ENCODE results near the gene ARHGAP29. TPM values are rescaled to one million over a fixed set of nuclear protein-coding genes. Genes with fewer than 3 reads are reported as not detected.

Gene ARHGAP29
- total RNA-seq, 1 experiment from 2014 or later: 197 TPM

DNA sequence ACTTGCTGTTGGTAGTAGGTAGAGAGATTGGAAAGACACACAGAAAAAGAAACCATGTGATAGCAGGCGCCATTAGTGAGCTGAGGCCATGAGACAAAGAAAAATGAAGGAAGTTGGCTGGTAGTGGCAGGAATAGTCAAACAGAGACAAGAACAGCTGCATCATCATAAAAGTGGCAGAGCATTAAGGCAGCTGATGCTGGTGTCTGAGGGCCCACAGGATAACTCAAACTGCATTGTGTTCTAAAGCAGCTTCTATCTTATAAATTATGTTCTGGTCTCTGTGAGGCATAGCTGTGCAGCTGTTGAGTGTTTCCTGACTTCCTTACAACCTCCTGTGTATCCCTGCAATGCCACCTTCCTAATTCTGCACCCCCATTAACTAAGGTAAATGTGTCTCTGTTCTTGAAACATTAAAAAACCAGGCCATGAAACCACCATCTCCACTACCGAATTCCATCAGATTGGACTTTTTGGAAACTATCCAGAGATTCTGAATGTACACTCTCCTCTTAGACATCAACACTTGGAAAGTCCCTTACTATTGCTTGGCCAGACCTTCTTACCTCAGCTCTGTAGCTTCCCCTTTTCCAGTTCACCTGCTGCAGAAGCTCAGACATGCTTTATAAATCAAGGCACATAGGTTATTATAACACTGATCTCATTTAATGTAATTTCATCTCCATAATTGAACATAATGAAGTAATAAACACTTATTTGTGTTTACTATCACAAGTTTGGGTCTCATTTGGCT is 23.4 kb upstream of the ARHGAP29 start:
- no peak for TF ChIP-seq SIN3A (IDR thresholded peaks at IDR 0.05; ENCODE audit: borderline replicate concordance, insufficient read depth, low read depth, low read length)
- TF ChIP-seq, protein P1, sequence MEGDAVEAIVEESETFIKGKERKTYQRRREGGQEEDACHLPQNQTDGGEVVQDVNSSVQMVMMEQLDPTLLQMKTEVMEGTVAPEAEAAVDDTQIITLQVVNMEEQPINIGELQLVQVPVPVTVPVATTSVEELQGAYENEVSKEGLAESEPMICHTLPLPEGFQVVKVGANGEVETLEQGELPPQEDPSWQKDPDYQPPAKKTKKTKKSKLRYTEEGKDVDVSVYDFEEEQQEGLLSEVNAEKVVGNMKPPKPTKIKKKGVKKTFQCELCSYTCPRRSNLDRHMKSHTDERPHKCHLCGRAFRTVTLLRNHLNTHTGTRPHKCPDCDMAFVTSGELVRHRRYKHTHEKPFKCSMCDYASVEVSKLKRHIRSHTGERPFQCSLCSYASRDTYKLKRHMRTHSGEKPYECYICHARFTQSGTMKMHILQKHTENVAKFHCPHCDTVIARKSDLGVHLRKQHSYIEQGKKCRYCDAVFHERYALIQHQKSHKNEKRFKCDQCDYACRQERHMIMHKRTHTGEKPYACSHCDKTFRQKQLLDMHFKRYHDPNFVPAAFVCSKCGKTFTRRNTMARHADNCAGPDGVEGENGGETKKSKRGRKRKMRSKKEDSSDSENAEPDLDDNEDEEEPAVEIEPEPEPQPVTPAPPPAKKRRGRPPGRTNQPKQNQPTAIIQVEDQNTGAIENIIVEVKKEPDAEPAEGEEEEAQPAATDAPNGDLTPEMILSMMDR (IDR thresholded peaks at IDR 0.05): no peak
- no peak for TF ChIP-seq TCF7L2 (IDR thresholded peaks at IDR 0.05; ENCODE audit: low read depth, low read length)
- TF ChIP-seq, protein P2, sequence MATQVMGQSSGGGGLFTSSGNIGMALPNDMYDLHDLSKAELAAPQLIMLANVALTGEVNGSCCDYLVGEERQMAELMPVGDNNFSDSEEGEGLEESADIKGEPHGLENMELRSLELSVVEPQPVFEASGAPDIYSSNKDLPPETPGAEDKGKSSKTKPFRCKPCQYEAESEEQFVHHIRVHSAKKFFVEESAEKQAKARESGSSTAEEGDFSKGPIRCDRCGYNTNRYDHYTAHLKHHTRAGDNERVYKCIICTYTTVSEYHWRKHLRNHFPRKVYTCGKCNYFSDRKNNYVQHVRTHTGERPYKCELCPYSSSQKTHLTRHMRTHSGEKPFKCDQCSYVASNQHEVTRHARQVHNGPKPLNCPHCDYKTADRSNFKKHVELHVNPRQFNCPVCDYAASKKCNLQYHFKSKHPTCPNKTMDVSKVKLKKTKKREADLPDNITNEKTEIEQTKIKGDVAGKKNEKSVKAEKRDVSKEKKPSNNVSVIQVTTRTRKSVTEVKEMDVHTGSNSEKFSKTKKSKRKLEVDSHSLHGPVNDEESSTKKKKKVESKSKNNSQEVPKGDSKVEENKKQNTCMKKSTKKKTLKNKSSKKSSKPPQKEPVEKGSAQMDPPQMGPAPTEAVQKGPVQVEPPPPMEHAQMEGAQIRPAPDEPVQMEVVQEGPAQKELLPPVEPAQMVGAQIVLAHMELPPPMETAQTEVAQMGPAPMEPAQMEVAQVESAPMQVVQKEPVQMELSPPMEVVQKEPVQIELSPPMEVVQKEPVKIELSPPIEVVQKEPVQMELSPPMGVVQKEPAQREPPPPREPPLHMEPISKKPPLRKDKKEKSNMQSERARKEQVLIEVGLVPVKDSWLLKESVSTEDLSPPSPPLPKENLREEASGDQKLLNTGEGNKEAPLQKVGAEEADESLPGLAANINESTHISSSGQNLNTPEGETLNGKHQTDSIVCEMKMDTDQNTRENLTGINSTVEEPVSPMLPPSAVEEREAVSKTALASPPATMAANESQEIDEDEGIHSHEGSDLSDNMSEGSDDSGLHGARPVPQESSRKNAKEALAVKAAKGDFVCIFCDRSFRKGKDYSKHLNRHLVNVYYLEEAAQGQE (IDR thresholded peaks at IDR 0.05; ENCODE audit: insufficient read depth in 1 of 2, low read depth in 2 of 2, low read length in 1 of 2): no peak
- TF ChIP-seq POLR2AphosphoS5 (IDR thresholded peaks at IDR 0.05; ENCODE audit: low read depth, low read length): no peak
- BruUV-seq (replicated peaks): no TSS peak
- no peak for ATAC-seq
- Histone ChIP-seq H3K27me3 (ENCODE audit: control insufficient read depth, insufficient read depth, low read length) (no peaks in the 10 kb centered on the region), H3K36me3 (ENCODE audit: control insufficient read depth, insufficient read depth, low read length) (no peaks in the 10 kb centered on the region), H3K9me3 (ENCODE audit: control insufficient read depth, insufficient read depth, low read depth, low read length) (no peaks in the 10 kb centered on the region), H3K4me3 (ENCODE audit: low read depth in 2 of 2, low read length in 2 of 2) (no peak overlapping the region), H3K27ac (ENCODE audit: low read length) (peak overlapping the region; percentile 51; the same call in 1 of the 2 replicates), H3K4me1 (ENCODE audit: control insufficient read depth, insufficient read depth, low read length) (peaks cover 6% of the 10 kb centered on the region; the same call in 1 of the 2 replicates)
- POLR2A ChIA-PET: no interaction called here
- CTCF ChIA-PET: no interaction called here
- DNase-seq (ENCODE audit: low read depth, low spot score): no peak
- in situ Hi-C loops (cut with HindIII; ENCODE audit: low pct_unique_long_range_greater_than_20kb, low sequenced_read_pairs) (no loop called here), intact Hi-C loops (cut with micrococcal nuclease; ENCODE audit: unreplicated experiment) (no loop called here)

DNA sequence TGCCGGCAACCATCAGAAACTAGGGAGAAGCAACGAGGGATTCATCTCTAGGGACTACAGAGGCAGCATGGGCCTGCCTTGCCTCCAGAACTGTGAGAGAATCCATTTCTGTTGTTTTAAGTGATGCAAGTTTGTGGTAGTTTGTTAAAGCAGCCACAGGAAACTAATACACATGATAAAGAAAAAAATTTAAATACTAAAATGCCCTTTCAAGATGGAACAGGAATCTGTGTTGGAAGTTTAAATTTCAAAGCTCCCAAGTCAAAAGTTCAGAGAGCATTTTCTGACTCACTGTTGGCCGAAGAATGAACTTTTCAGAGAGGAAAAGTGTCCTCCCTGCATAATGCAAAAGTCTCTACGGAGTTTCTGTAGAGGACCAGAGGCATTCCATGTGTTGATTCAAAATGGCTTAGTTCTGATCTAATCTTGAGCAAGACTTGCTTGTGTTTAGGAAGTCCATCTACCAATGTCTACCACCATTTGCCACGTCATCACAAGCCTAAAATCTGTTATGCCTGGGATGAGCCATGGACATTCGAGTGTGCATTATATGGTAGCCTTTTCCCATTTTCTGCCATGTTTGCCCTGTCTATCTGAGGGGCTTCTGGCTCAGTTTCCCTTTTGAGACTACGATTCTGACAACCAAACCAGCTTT is 22.4 kb upstream of the ARHGAP29 start:
- no TSS peak for BruUV-seq (replicated peaks)
- TF ChIP-seq POLR2AphosphoS5 (IDR thresholded peaks at IDR 0.05; ENCODE audit: low read depth, low read length) (no peak), TCF7L2 (IDR thresholded peaks at IDR 0.05; ENCODE audit: low read depth, low read length) (no peak), SIN3A (IDR thresholded peaks at IDR 0.05; ENCODE audit: borderline replicate concordance, insufficient read depth, low read depth, low read length) (no peak)
- TF ChIP-seq, protein P2 (IDR thresholded peaks at IDR 0.05; ENCODE audit: insufficient read depth in 1 of 2, low read depth in 2 of 2, low read length in 1 of 2): no peak
- TF ChIP-seq, protein P1 (IDR thresholded peaks at IDR 0.05): no peak
- H3K27ac ChIP-seq (ENCODE audit: low read length): peak overlapping the region; percentile 51; the same call in 1 of the 2 replicates
- no peaks in the 10 kb centered on the region for H3K27me3 ChIP-seq (ENCODE audit: control insufficient read depth, insufficient read depth, low read length)
- H3K4me1 ChIP-seq (ENCODE audit: control insufficient read depth, insufficient read depth, low read length): peaks cover 6% of the 10 kb centered on the region; the same call in 1 of the 2 replicates
- no peak overlapping the region for H3K4me3 ChIP-seq (ENCODE audit: low read depth in 2 of 2, low read length in 2 of 2)
- ATAC-seq (no peak), DNase-seq (ENCODE audit: low read depth, low spot score) (no peak)
- POLR2A ChIA-PET: no interaction called here
- no peaks in the 10 kb centered on the region for H3K36me3 ChIP-seq (ENCODE audit: control insufficient read depth, insufficient read depth, low read length)
- intact Hi-C loops (cut with micrococcal nuclease; ENCODE audit: unreplicated experiment) (no loop called here), in situ Hi-C loops (cut with HindIII; ENCODE audit: low pct_unique_long_range_greater_than_20kb, low sequenced_read_pairs) (no loop called here)
- no peaks in the 10 kb centered on the region for H3K9me3 ChIP-seq (ENCODE audit: control insufficient read depth, insufficient read depth, low read depth, low read length)
- CTCF ChIA-PET: interaction anchor here (0.6 kb wide), 1 partner anchor 213 kb away, joined by 5 read pairs; no protein-coding TSS in a partner anchor

Data from Panc1 (cell line).